ENCODE data around the gene CDC42BPA.

The CDC42BPA gene

DNA sequence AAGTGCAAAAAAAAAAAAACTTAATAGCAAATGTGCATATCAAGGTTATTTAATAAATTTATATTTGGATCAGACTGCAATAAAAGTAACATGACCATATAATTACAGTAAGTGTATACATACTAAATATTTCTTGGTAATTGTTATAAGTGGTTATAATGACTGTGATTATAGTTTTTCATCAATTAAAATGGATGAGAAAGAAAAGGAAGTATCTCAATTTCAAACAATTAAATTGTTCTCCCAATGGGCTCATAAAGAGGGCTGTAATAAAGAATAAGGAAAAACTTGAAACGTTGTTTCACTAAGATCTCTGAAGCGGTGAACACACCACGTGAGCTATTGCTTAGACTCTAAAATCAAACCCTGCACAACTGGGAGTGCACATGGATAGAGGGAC lies 104.1 kb downstream of the CDC42BPA start:
- TF ChIP-seq, protein P1, sequence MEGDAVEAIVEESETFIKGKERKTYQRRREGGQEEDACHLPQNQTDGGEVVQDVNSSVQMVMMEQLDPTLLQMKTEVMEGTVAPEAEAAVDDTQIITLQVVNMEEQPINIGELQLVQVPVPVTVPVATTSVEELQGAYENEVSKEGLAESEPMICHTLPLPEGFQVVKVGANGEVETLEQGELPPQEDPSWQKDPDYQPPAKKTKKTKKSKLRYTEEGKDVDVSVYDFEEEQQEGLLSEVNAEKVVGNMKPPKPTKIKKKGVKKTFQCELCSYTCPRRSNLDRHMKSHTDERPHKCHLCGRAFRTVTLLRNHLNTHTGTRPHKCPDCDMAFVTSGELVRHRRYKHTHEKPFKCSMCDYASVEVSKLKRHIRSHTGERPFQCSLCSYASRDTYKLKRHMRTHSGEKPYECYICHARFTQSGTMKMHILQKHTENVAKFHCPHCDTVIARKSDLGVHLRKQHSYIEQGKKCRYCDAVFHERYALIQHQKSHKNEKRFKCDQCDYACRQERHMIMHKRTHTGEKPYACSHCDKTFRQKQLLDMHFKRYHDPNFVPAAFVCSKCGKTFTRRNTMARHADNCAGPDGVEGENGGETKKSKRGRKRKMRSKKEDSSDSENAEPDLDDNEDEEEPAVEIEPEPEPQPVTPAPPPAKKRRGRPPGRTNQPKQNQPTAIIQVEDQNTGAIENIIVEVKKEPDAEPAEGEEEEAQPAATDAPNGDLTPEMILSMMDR (IDR thresholded peaks at IDR 0.05; ENCODE audit: borderline replicate concordance, extremely low read depth, low read length, poor library complexity, severe bottlenecking) = no peak
- no peak for TF ChIP-seq EZH2 (IDR thresholded peaks at IDR 0.05; ENCODE audit: borderline replicate concordance, low read depth, low read length, severe bottlenecking)
- H3K4me3 ChIP-seq (ENCODE audit: low read depth in 1 of 2, low read length in 2 of 2) = no peak overlapping the region
- H3K79me2 ChIP-seq (ENCODE audit: insufficient read depth, low read length) = no peaks in the 10 kb centered on the region
- H3K9me3 ChIP-seq (ENCODE audit: insufficient read depth, low read length, severe bottlenecking) = no peaks in the 10 kb centered on the region
- H3K36me3 ChIP-seq (ENCODE audit: insufficient read depth, low read length) = no peaks in the 10 kb centered on the region
- H3K27me3 ChIP-seq (ENCODE audit: insufficient read depth, low read length, poor library complexity) = peaks cover 14% of the 10 kb centered on the region
- no peak overlapping the region for H2AFZ ChIP-seq (ENCODE audit: low read depth, low read length)
- no peaks in the 10 kb centered on the region for H4K20me1 ChIP-seq (ENCODE audit: insufficient read depth, low read length)
- no peaks in the 10 kb centered on the region for H3K4me1 ChIP-seq (ENCODE audit: insufficient read depth, low read length)
- H3K4me2 ChIP-seq (ENCODE audit: insufficient read depth, low read length) = no peak overlapping the region
- DNase-seq (no peak), ATAC-seq (ENCODE audit: insufficient read depth, low read depth) (no peak)
- no peak overlapping the region for H3K9ac ChIP-seq (ENCODE audit: low read depth, low read length)
- H3K27ac ChIP-seq (ENCODE audit: low read length) = no peak overlapping the region

DNA sequence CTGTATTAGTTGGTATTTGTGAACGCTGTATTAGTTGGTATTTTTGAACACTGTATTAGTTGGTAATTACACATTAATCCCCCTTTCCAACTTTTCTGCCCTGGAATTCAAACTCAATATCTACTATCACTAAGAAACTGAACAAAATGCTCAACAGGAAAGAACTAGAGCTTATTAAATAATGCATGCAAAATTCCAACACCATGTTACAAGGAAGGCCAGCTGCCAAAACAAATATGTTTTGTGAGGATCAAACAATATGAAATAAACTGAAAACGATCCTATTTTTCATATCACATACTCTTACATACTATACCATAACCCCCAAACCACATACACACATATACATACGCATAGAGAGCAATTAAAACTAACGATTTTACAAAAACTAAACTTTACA lies 104.9 kb downstream of the CDC42BPA start:
- Histone ChIP-seq H3K79me2 (ENCODE audit: insufficient read depth, low read length) (no peaks in the 10 kb centered on the region), H3K9me3 (ENCODE audit: insufficient read depth, low read length, severe bottlenecking) (no peaks in the 10 kb centered on the region), H3K4me2 (ENCODE audit: insufficient read depth, low read length) (no peak overlapping the region), H3K4me1 (ENCODE audit: insufficient read depth, low read length) (no peaks in the 10 kb centered on the region), H3K9ac (ENCODE audit: low read depth, low read length) (no peak overlapping the region), H3K27me3 (ENCODE audit: insufficient read depth, low read length, poor library complexity) (peaks cover 14% of the 10 kb centered on the region), H3K27ac (ENCODE audit: low read length) (no peak overlapping the region), H3K4me3 (ENCODE audit: low read depth in 1 of 2, low read length in 2 of 2) (no peak overlapping the region), H2AFZ (ENCODE audit: low read depth, low read length) (no peak overlapping the region), H4K20me1 (ENCODE audit: insufficient read depth, low read length) (no peaks in the 10 kb centered on the region), H3K36me3 (ENCODE audit: insufficient read depth, low read length) (no peaks in the 10 kb centered on the region)
- DNase-seq = no peak
- no peak for ATAC-seq (ENCODE audit: insufficient read depth, low read depth)
- TF ChIP-seq EZH2 (IDR thresholded peaks at IDR 0.05; ENCODE audit: borderline replicate concordance, low read depth, low read length, severe bottlenecking) = no peak
- TF ChIP-seq, protein P1 (IDR thresholded peaks at IDR 0.05; ENCODE audit: borderline replicate concordance, extremely low read depth, low read length, poor library complexity, severe bottlenecking) = no peak

DNA sequence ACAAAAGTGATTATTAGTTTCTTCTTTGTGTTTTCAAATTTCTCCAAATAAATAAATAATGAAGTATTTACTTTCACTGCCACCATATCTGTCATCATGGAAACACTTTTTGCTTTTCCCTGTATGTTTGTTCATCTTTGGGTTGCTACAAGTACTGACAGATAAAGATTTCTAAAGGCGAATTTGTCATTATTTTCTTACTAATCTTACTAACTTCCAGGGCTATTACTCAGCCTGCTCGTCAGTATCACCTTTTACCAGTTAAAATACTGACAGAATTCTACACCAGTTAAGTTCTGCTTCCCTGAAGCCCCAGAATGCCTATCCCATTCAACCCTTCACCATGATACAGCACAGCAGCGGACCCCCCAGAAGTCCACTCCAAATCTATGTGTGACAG lies 106.1 kb downstream of the CDC42BPA start:
- Histone ChIP-seq H2AFZ (ENCODE audit: low read depth, low read length) (no peak overlapping the region), H3K79me2 (ENCODE audit: insufficient read depth, low read length) (no peaks in the 10 kb centered on the region), H3K4me1 (ENCODE audit: insufficient read depth, low read length) (no peaks in the 10 kb centered on the region), H3K4me2 (ENCODE audit: insufficient read depth, low read length) (no peak overlapping the region), H3K27ac (ENCODE audit: low read length) (no peak overlapping the region), H3K36me3 (ENCODE audit: insufficient read depth, low read length) (no peaks in the 10 kb centered on the region), H4K20me1 (ENCODE audit: insufficient read depth, low read length) (no peaks in the 10 kb centered on the region), H3K9me3 (ENCODE audit: insufficient read depth, low read length, severe bottlenecking) (no peaks in the 10 kb centered on the region), H3K27me3 (ENCODE audit: insufficient read depth, low read length, poor library complexity) (peaks cover 8% of the 10 kb centered on the region), H3K9ac (ENCODE audit: low read depth, low read length) (no peak overlapping the region), H3K4me3 (ENCODE audit: low read depth in 1 of 2, low read length in 2 of 2) (no peak overlapping the region)
- TF ChIP-seq, protein P1 (IDR thresholded peaks at IDR 0.05; ENCODE audit: borderline replicate concordance, extremely low read depth, low read length, poor library complexity, severe bottlenecking) = no peak
- no peak for TF ChIP-seq EZH2 (IDR thresholded peaks at IDR 0.05; ENCODE audit: borderline replicate concordance, low read depth, low read length, severe bottlenecking)
- DNase-seq = no peak
- no peak for ATAC-seq (ENCODE audit: insufficient read depth, low read depth)

DNA sequence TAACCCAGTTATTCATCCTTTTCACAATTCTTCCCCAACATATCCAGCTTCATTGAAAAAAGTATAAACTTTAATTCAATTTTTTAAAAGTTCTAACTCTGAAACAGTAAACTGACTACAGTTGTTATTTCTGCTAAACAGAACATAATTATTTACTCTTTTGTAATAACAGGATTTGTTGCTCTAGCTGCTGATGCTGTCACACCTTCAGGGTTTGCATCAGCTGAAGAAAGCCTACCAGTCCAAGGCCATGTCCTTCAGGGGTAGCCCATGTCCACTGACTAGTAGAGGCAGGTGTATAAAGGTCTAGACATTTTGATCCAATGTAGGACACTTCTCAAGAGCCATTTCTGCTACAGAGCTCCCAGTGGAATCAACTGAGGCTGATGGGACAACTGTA lies 107.7 kb downstream of the CDC42BPA start:
- H3K9me3 ChIP-seq (ENCODE audit: insufficient read depth, low read length, severe bottlenecking) = no peaks in the 10 kb centered on the region
- ATAC-seq (ENCODE audit: insufficient read depth, low read depth) (no peak), DNase-seq (no peak)
- H3K27me3 ChIP-seq (ENCODE audit: insufficient read depth, low read length, poor library complexity) = peaks cover 5% of the 10 kb centered on the region
- H3K4me3 ChIP-seq (ENCODE audit: low read depth in 1 of 2, low read length in 2 of 2) = no peak overlapping the region
- no peaks in the 10 kb centered on the region for H3K36me3 ChIP-seq (ENCODE audit: insufficient read depth, low read length)
- no peak overlapping the region for H3K27ac ChIP-seq (ENCODE audit: low read length)
- TF ChIP-seq, protein P1 (IDR thresholded peaks at IDR 0.05; ENCODE audit: borderline replicate concordance, extremely low read depth, low read length, poor library complexity, severe bottlenecking) = no peak
- TF ChIP-seq EZH2 (IDR thresholded peaks at IDR 0.05; ENCODE audit: borderline replicate concordance, low read depth, low read length, severe bottlenecking) = no peak
- no peak overlapping the region for H3K9ac ChIP-seq (ENCODE audit: low read depth, low read length)
- no peaks in the 10 kb centered on the region for H3K79me2 ChIP-seq (ENCODE audit: insufficient read depth, low read length)
- no peak overlapping the region for H3K4me2 ChIP-seq (ENCODE audit: insufficient read depth, low read length)
- H4K20me1 ChIP-seq (ENCODE audit: insufficient read depth, low read length) = no peaks in the 10 kb centered on the region
- no peak overlapping the region for H2AFZ ChIP-seq (ENCODE audit: low read depth, low read length)
- no peaks in the 10 kb centered on the region for H3K4me1 ChIP-seq (ENCODE audit: insufficient read depth, low read length)
